Caco-2 (cell line): Measurements from ENCODE around the gene CCNI. TPM values are rescaled to one million over a fixed set of nuclear protein-coding genes. Genes with fewer than 3 reads are reported as not detected.

ENCODE experiments used
- Bru-seq: library from RNA; stranded (reverse); fragments of 400-500 nt; gene quantifications from one replicate; lab custom pipeline; 2021; lab: Mats Ljungman, UMichigan
- BruChase-seq, 2 experiments: library from RNA; stranded (reverse); fragments of 400-500 nt; gene quantifications; one replicate each; lab custom pipeline; 2021; lab: Mats Ljungman, UMichigan
- BruUV-seq: library from RNA; stranded (reverse); fragments of 400-500 nt; replicated peaks from 2 replicates; lab custom pipeline; 2021; lab: Mats Ljungman, UMichigan
- CTCF ChIA-PET: fragments of 300-600 bp; sonication (Branson Sonifier 250); formaldehyde crosslinking; loops from one replicate; lab custom pipeline; 2022; ENCODE audit warnings: antibody characterized with exemption; lab: Charles Lee
- POLR2A ChIA-PET: fragments of 300-600 bp; sonication (Branson Sonifier 250); formaldehyde crosslinking; loops from one replicate; lab custom pipeline; 2022; ENCODE audit warnings: antibody characterized with exemption; lab: Charles Lee
- DNase-seq, 2 experiments: peaks; one replicate each; pipeline versions ENCODE4 v3.0.0 to v3.0.0-alpha.2; 2020 to 2022
- H3K27me3 ChIP-seq: replicated peaks from 2 replicates; pipeline ENCODE4 v1.6.0; 2011; ENCODE audit warnings: low read length; ENCODE audit not compliant: control insufficient read depth, insufficient read depth
- H3K36me3 ChIP-seq: 2 replicates; pipeline ENCODE4 v1.5.1; 2011; ENCODE audit warnings: low read length; ENCODE audit not compliant: control insufficient read depth, insufficient read depth
- H3K4me1 ChIP-seq: fragments of 250-450 bp; sonication (Bioruptor Pico); 2 replicates; pipeline ENCODE4 v1.5.1; 2020; ENCODE audit warnings: mild to moderate bottlenecking
- H3K4me3 ChIP-seq: 2 replicates; pipeline ENCODE4 v1.5.1; 2011; ENCODE audit warnings: low read depth, mild to moderate bottlenecking, control low read depth, low read length
- H3K9me3 ChIP-seq: fragments of 250-450 bp; sonication (Bioruptor Pico); 2 replicates; pipeline ENCODE4 v1.5.1; 2020; ENCODE audit warnings: mild to moderate bottlenecking, moderate library complexity
- H3K27ac Mint-ChIP-seq: one replicate; pipeline ENCODE4 v1.8.0; 2022; ENCODE audit warnings: mixed read lengths; ENCODE audit not compliant: unreplicated experiment
- H3K27me3 Mint-ChIP-seq: one replicate; pipeline ENCODE4 v1.8.0; 2022; ENCODE audit warnings: mixed read lengths; ENCODE audit not compliant: insufficient read depth, unreplicated experiment
- H3K36me3 Mint-ChIP-seq: one replicate; pipeline ENCODE4 v1.8.0; 2022; ENCODE audit warnings: mild to moderate bottlenecking, mixed read lengths; ENCODE audit not compliant: insufficient read depth, unreplicated experiment
- H3K4me1 Mint-ChIP-seq: one replicate; pipeline ENCODE4 v1.8.0; 2022; ENCODE audit warnings: low read depth, mixed read lengths; ENCODE audit not compliant: unreplicated experiment
- H3K4me3 Mint-ChIP-seq: one replicate; pipeline ENCODE4 v1.8.0; 2022; ENCODE audit warnings: mild to moderate bottlenecking, moderate library complexity, mixed read lengths; ENCODE audit not compliant: unreplicated experiment
- H3K9me3 Mint-ChIP-seq: one replicate; pipeline ENCODE4 v1.8.0; 2022; ENCODE audit warnings: mixed read lengths; ENCODE audit not compliant: unreplicated experiment
- intact Hi-C: fragments of 100-400 bp; cut with micrococcal nuclease; formaldehyde crosslinking; loops from one replicate; pipeline ENCODE4 v1.10.0; 2022; ENCODE audit not compliant: unreplicated experiment
- long read RNA-seq: library from polyadenylated mRNA; stranded (forward); transcript quantifications from one replicate; pipeline ENCODE4 v2.0.0, GENCODE V29; 2022
- total RNA-seq: library from RNA; stranded (reverse); gene quantifications from 2 replicates; pipeline ENCODE4 v1.2.3, GENCODE V29; 2022
- TF ChIP-seq, protein P1 (sequence below), 2 experiments: fragments of 200-600 bp in 1 of 2; IDR thresholded peaks; 1 replicate in 1 of 2; 2 replicates in 1 of 2; pipeline versions ENCODE4 v1.5.1 to v1.8.0; 2011 to 2022; ENCODE audit warnings: antibody characterized with exemption in 1 of 2, control low read depth in 1 of 2, inconsistent platforms in 1 of 2, low read depth in 1 of 2, low read length in 1 of 2, mild to moderate bottlenecking in 1 of 2, moderate library complexity in 1 of 2; ENCODE audit not compliant: insufficient read depth in 1 of 2, severe bottlenecking in 1 of 2, unreplicated experiment in 1 of 2

CCNI gene, protein sequence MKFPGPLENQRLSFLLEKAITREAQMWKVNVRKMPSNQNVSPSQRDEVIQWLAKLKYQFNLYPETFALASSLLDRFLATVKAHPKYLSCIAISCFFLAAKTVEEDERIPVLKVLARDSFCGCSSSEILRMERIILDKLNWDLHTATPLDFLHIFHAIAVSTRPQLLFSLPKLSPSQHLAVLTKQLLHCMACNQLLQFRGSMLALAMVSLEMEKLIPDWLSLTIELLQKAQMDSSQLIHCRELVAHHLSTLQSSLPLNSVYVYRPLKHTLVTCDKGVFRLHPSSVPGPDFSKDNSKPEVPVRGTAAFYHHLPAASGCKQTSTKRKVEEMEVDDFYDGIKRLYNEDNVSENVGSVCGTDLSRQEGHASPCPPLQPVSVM
- total RNA-seq (153 and 164 TPM in 2 replicates), Bru-seq, nascent RNA (percentile 87 among the genes with signal in this experiment), BruChase-seq, experiment 1, labeled RNA remaining after a 2-hour chase (percentile 90 among the genes with signal in this experiment), BruChase-seq, experiment 2, labeled RNA remaining after a 6-hour chase (percentile 96 among the genes with signal in this experiment)
- long read RNA-seq, transcript CCNI-201 (7 exons, 2,772 nt) = major isoform, 69 of 93 reads
- long read RNA-seq, partial matches to known transcripts = 9 of 93 reads
- long read RNA-seq, other reads (novel, unspliced or antisense) = 15 of 93 reads

DNA sequence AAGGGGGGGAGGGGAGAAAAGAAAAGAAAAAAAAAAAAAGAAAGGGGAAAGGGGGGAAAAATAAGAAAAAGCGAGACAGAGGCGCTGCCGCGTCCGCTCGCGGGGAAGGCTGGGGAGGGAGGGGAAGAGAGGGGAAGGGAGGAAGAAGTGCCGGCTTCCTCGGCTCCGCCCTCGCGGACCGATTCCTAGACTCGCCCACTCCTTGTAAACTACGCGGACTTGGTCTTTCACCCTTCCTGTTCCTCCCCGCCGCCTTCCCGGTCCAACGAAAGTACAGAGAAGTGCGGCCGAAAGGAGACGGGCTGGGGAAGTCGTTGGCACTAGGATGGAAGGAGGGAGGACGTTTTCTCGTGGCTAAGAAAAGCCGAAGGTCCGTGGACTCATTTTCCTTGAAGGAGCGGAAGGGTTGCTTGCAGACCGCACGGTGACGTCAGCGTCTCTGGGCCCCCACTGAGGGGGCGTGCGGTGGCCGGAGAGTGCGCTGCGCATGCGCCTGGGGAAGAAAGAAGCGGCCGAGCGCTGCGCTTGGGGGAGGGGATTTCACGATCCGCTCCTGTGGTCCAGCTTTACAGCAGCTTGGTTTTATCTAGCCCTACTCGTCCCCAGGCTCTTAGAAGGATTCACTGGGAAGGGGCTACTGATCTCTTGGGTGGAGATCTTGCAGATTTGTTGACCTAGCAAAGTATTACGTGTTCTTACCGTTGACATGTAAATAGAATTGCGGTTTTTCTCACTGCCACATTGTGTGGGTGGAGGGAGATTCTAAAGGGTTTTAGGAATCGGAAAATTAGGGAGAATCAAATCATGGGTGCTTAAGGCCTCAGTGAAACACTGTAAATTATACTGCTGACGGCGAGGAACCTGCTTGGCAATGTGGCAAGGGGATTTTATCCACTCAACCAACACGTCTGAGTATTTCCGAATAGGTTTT lies at the start of gene CCNI:
TSS of gene CCNI (minus strand) at position 121 of the 931 bp plus-strand sequence. CDS start 9,627 bp downstream, outside the sequence.
- H3K36me3 Mint-ChIP-seq = peaks cover 8% of the 10 kb centered on the region
- Histone ChIP-seq H3K36me3 (no peaks in the 10 kb centered on the region), H3K27me3 (no peaks in the 10 kb centered on the region), H3K4me3 (peak within 1 kb of the TSS; percentile 66), H3K9me3 (no peaks in the 10 kb centered on the region), H3K4me1 (peaks cover 20% of the 10 kb centered on the region)
- BruUV-seq = TSS peak; percentile 73
- POLR2A ChIA-PET = no interaction called here
- H3K4me1 Mint-ChIP-seq = peaks cover 6% of the 10 kb centered on the region
- H3K9me3 Mint-ChIP-seq = no peaks in the 10 kb centered on the region
- peak; percentile 94 to 95 for DNase-seq
- no peak within 1 kb of the TSS for H3K27ac Mint-ChIP-seq
- TF ChIP-seq, protein P1, sequence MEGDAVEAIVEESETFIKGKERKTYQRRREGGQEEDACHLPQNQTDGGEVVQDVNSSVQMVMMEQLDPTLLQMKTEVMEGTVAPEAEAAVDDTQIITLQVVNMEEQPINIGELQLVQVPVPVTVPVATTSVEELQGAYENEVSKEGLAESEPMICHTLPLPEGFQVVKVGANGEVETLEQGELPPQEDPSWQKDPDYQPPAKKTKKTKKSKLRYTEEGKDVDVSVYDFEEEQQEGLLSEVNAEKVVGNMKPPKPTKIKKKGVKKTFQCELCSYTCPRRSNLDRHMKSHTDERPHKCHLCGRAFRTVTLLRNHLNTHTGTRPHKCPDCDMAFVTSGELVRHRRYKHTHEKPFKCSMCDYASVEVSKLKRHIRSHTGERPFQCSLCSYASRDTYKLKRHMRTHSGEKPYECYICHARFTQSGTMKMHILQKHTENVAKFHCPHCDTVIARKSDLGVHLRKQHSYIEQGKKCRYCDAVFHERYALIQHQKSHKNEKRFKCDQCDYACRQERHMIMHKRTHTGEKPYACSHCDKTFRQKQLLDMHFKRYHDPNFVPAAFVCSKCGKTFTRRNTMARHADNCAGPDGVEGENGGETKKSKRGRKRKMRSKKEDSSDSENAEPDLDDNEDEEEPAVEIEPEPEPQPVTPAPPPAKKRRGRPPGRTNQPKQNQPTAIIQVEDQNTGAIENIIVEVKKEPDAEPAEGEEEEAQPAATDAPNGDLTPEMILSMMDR (IDR thresholded peaks at IDR 0.05; ENCODE audit: insufficient read depth in 1 of 2, low read depth in 1 of 2, low read length in 1 of 2, severe bottlenecking in 1 of 2, unreplicated experiment in 1 of 2) = no peak
- intact Hi-C loops = loop anchor here (1.0 kb wide), 1 partner anchor 80 kb away; no protein-coding TSS in a partner anchor
- no peaks in the 10 kb centered on the region for H3K27me3 Mint-ChIP-seq
- CTCF ChIA-PET = no interaction called here
- H3K4me3 Mint-ChIP-seq = no peak within 1 kb of the TSS

GRCh38 chr4:77124576-77124975 lies 48.8 kb upstream of the CCNI start:
- Mint-ChIP-seq H3K4me1 (no peaks in the 10 kb centered on the region), H3K36me3 (no peaks in the 10 kb centered on the region), H3K27me3 (no peaks in the 10 kb centered on the region), H3K9me3 (no peaks in the 10 kb centered on the region), H3K4me3 (no peak overlapping the region), H3K27ac (no peak overlapping the region)
- ChIA-PET CTCF (no interaction called here), POLR2A (no interaction called here)
- Histone ChIP-seq H3K27me3 (no peaks in the 10 kb centered on the region; the same call in 1 of the 2 replicates), H3K4me3 (no peak overlapping the region), H3K36me3 (no peaks in the 10 kb centered on the region), H3K9me3 (no peaks in the 10 kb centered on the region), H3K4me1 (no peaks in the 10 kb centered on the region)
- DNase-seq = no peak
- intact Hi-C loops = no loop called here
- TF ChIP-seq, protein P1 (IDR thresholded peaks at IDR 0.05; ENCODE audit: insufficient read depth in 1 of 2, low read depth in 1 of 2, low read length in 1 of 2, severe bottlenecking in 1 of 2, unreplicated experiment in 1 of 2) = no peak
- BruUV-seq = no TSS peak
